Stimulated activated naive CD8-positive, alpha-beta T cell treated with anti-CD3 and anti-CD28 coated beads, Interleukin-15, Interleukin-2, amounts not matched to agents 100 U/mL and 50 U/mL, for 24 hours (primary cell): ENCODE measurements around the gene TMEM101.
A peak's percentile ranks its signal among the peaks of the same experiment; 100 is the strongest.
"Not testable (repeated sequence)": the region's sequence is repeated elsewhere in the genome, so short reads cannot be mapped to it uniquely, and the experiment has no call there.

ENCODE experiments used
- ATAC-seq: fragments of 150-1000 bp; cut with Tn5 transposase; one replicate; pipeline ENCODE4 v1.10.0; 2021
- DNase-seq: peaks from one replicate; pipeline ENCODE4 v3.0.0; 2021

The TMEM101 gene

GRCh38 chr17:44023545-44024270 is 8.9 kb upstream of the TMEM101 start:
- peak; percentile 9 for ATAC-seq
- DNase-seq, result no peak

- DNase-seq (no peak), ATAC-seq (no peak)
Measured at GRCh38 chr17:44022246-44022645, 7.5 kb upstream of the TMEM101 start.

GRCh38 chr17:44021227-44021626 is 6.5 kb upstream of the TMEM101 start:
- not testable (repeated sequence) for DNase-seq, ATAC-seq

- DNase-seq (peak; percentile 38), ATAC-seq (no peak)
Measured at GRCh38 chr17:44014133-44014436, 678 bp downstream of the TMEM101 start.

GRCh38 chr17:44012874-44013273 is 1.9 kb downstream of the TMEM101 start:
- ATAC-seq (no peak), DNase-seq (no peak)

GRCh38 chr17:44012391-44012790 is 2.4 kb downstream of the TMEM101 start:
- ATAC-seq, result no peak
- DNase-seq, result no peak

- no peak for ATAC-seq
- DNase-seq, result no peak
Measured at GRCh38 chr17:44011876-44012275, 2.9 kb downstream of the TMEM101 start.

- ATAC-seq (no peak), DNase-seq (no peak)
Measured at GRCh38 chr17:44010966-44011647, 3.7 kb downstream of the TMEM101 start.

GRCh38 chr17:44008205-44008909 is 6.4 kb downstream of the TMEM101 start:
- DNase-seq (no peak), ATAC-seq (no peak)

GRCh38 chr17:44007346-44008204 is 7.2 kb downstream of the TMEM101 start:
- ATAC-seq, result peak; percentile 1
- DNase-seq, result no peak

- DNase-seq, result peak; percentile 100
Measured at GRCh38 chr17:44006598-44007345, 8.0 kb downstream of the TMEM101 start.

GRCh38 chr17:44006272-44006597 is 8.5 kb downstream of the TMEM101 start:
- ATAC-seq (peak; percentile 3), DNase-seq (no peak)

More at GRCh38 chr17:44006598-44007345, 8.0 kb downstream of the TMEM101 start:
- peak; percentile 85 for ATAC-seq

GRCh38 chr17:44005527-44006271 is 9.1 kb downstream of the TMEM101 start:
- DNase-seq (peak; percentile 40), ATAC-seq (no peak)

- DNase-seq, result no peak
- no peak for ATAC-seq
Measured at GRCh38 chr17:44004761-44005526, 9.8 kb downstream of the TMEM101 start.

GRCh38 chr17:44004077-44004760 is 10.5 kb downstream of the TMEM101 start, which contains the start of gene NAGS:
Gene NAGS, plus strand, starts transcription at chr17:44004622. Its CDS starts 42 bp downstream, at chr17:44004664.
- no peak for ATAC-seq
- DNase-seq, result no peak

- DNase-seq (no peak), ATAC-seq (no peak)
Measured at GRCh38 chr17:44002141-44002848, 12.5 kb downstream of the TMEM101 start.

- DNase-seq (no peak), ATAC-seq (no peak)
Measured at GRCh38 chr17:44001461-44001920, 13.3 kb downstream of the TMEM101 start.

GRCh38 chr17:44000871-44001460 is 13.8 kb downstream of the TMEM101 start:
- no peak for ATAC-seq

More at GRCh38 chr17:44000871-44001460, 13.8 kb downstream of the TMEM101 start:
- no peak for DNase-seq
